ENCODE measurements around the gene RAD50.

Gene RAD50

DNA sequence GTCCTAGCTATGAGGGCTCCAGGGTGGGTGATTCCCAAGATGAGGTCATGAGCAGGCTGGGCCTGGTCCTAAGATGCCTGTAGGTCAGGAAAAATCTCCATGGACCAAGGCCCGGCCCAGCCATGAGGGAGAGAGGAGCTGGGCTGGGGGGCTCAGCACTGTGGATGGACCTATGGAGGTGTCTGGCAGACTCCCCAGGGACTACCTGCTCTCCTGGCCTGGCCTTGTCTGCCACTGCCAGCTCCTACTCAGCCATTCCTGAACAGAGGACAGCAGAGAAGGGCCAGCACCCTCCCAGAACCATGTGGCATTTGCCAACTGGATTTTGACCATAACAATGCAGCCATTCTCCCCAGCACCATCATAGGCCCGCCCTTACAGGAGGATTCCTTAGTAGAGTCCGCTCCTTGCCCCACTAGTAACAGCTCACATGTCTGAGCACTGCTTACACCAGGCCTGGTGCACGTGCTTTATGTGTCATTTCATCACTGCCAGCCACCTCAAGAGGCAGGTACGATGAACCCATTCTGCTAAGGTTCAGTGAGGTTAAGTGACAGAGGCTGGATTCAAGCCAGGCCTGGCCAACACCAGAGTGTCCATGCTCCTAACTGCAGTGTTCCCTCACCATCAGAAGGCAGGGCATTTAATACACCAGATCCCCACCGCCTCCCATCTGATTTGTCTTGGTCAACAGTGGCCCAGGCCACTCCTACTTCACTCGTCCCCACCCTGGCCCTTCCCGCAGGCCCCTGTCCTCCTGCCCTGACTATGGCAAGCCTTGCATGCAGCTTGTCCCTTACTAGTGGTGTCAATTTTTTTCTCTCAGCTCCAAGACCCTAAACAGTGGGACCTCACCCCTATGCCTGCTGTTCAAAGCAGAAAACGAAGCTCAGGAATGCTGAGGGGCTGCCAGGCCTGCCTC lies 101.9 kb downstream of the RAD50 start:
- Histone ChIP-seq H3F3A (ENCODE audit: control insufficient read depth, insufficient read depth) (no peaks in the 10 kb centered on the region), H3K4me1 (ENCODE audit: control insufficient read depth, low read length) (no peaks in the 10 kb centered on the region), H3K27me3 (ENCODE audit: control insufficient read depth, low read length) (peaks cover 5% of the 10 kb centered on the region; the same call in 1 of the 2 replicates), H3K9me2 (replicated peaks; ENCODE audit: control insufficient read depth, low read length) (no peaks in the 10 kb centered on the region), H3K4me2 (ENCODE audit: low read length) (no peak overlapping the region), H3K79me2 (ENCODE audit: control insufficient read depth, low read length) (no peaks in the 10 kb centered on the region), H3K36me3 (ENCODE audit: control insufficient read depth, low read length) (no peaks in the 10 kb centered on the region), H4K20me1 (ENCODE audit: control insufficient read depth, insufficient read depth, low read depth, low read length) (no peaks in the 10 kb centered on the region), H3K9me3 (ENCODE audit: control insufficient read depth, insufficient read depth, low read length) (no peaks in the 10 kb centered on the region), H3K27ac (ENCODE audit: low read depth, low read length) (no peak overlapping the region), H3K4me3 (ENCODE audit: low read length) (no peak overlapping the region)
- TF ChIP-seq, protein P1, sequence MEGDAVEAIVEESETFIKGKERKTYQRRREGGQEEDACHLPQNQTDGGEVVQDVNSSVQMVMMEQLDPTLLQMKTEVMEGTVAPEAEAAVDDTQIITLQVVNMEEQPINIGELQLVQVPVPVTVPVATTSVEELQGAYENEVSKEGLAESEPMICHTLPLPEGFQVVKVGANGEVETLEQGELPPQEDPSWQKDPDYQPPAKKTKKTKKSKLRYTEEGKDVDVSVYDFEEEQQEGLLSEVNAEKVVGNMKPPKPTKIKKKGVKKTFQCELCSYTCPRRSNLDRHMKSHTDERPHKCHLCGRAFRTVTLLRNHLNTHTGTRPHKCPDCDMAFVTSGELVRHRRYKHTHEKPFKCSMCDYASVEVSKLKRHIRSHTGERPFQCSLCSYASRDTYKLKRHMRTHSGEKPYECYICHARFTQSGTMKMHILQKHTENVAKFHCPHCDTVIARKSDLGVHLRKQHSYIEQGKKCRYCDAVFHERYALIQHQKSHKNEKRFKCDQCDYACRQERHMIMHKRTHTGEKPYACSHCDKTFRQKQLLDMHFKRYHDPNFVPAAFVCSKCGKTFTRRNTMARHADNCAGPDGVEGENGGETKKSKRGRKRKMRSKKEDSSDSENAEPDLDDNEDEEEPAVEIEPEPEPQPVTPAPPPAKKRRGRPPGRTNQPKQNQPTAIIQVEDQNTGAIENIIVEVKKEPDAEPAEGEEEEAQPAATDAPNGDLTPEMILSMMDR (IDR thresholded peaks at IDR 0.05; ENCODE audit: low read depth, low read length, poor library complexity, severe bottlenecking): no peak
- no peak for TF ChIP-seq EZH2phosphoT487 (IDR thresholded peaks at IDR 0.05; ENCODE audit: borderline replicate concordance, low read length)

DNA sequence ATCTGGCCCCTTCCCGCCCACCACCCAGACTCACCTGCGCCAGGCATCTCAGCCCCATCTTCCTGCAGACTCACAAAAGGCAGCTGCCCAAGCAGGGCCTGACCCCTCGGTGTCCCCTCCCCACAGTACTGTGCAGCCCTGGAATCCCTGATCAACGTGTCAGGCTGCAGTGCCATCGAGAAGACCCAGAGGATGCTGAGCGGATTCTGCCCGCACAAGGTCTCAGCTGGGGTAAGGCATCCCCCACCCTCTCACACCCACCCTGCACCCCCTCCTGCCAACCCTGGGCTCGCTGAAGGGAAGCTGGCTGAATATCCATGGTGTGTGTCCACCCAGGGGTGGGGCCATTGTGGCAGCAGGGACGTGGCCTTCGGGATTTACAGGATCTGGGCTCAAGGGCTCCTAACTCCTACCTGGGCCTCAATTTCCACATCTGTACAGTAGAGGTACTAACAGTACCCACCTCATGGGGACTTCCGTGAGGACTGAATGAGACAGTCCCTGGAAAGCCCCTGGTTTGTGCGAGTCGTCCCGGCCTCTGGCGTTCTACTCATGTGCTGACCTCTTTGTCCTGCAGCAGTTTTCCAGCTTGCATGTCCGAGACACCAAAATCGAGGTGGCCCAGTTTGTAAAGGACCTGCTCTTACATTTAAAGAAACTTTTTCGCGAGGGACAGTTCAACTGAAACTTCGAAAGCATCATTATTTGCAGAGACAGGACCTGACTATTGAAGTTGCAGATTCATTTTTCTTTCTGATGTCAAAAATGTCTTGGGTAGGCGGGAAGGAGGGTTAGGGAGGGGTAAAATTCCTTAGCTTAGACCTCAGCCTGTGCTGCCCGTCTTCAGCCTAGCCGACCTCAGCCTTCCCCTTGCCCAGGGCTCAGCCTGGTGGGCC lies 103.1 kb downstream of the RAD50 start:
- Histone ChIP-seq H3F3A (ENCODE audit: control insufficient read depth, insufficient read depth) (no peaks in the 10 kb centered on the region), H3K4me2 (ENCODE audit: low read length) (no peak overlapping the region), H3K4me3 (ENCODE audit: low read length) (no peak overlapping the region), H4K20me1 (ENCODE audit: control insufficient read depth, insufficient read depth, low read depth, low read length) (no peaks in the 10 kb centered on the region), H3K9me3 (ENCODE audit: control insufficient read depth, insufficient read depth, low read length) (no peaks in the 10 kb centered on the region), H3K79me2 (ENCODE audit: control insufficient read depth, low read length) (no peaks in the 10 kb centered on the region), H3K9me2 (replicated peaks; ENCODE audit: control insufficient read depth, low read length) (no peaks in the 10 kb centered on the region), H3K4me1 (ENCODE audit: control insufficient read depth, low read length) (no peaks in the 10 kb centered on the region), H3K27me3 (ENCODE audit: control insufficient read depth, low read length) (peaks cover 5% of the 10 kb centered on the region; the same call in 1 of the 2 replicates), H3K27ac (ENCODE audit: low read depth, low read length) (no peak overlapping the region), H3K36me3 (ENCODE audit: control insufficient read depth, low read length) (no peaks in the 10 kb centered on the region)
- TF ChIP-seq, protein P1 (IDR thresholded peaks at IDR 0.05; ENCODE audit: low read depth, low read length, poor library complexity, severe bottlenecking): no peak
- TF ChIP-seq EZH2phosphoT487 (IDR thresholded peaks at IDR 0.05; ENCODE audit: borderline replicate concordance, low read length): no peak

DNA sequence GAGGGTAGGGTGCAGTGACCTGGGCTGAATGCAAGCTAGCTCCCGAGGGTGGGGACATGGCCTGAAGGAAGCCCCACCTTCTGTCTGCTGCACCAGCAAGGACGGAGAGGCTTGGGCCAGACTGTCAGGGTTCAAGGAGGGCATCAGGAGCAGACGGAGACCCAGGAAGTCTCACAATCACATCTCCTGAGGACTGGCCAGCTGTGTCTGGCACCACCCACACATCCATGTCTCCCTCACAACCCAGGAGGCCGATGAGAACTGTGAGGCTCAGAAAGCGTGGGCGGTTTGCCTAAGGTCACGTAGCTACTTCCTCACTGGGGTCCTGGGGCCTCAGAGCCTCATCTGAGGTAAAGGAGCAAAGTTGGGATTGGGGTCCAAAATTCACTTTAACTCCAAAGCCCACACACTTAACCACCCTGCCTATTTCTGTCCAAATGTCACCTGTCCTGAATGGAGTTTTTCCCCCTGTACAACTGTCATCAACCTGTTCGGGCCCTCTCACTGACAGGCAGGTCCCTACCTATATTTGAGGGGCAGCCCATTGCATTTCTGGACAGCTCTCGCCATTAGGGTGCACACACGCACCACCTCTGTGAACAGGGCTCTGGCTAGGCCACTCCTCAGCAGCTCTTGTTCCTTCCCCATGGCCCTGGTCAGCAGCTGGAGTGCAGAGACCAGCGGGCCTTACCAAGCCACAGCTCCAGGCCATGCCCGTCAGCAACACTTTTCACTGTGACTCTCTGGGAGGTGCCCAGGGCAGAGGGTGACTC lies 104.6 kb downstream of the RAD50 start:
- no peaks in the 10 kb centered on the region for H4K20me1 ChIP-seq (ENCODE audit: control insufficient read depth, insufficient read depth, low read depth, low read length)
- H3K36me3 ChIP-seq (ENCODE audit: control insufficient read depth, low read length): no peaks in the 10 kb centered on the region
- no peak overlapping the region for H3K4me3 ChIP-seq (ENCODE audit: low read length)
- H3K9me2 ChIP-seq (replicated peaks; ENCODE audit: control insufficient read depth, low read length): no peaks in the 10 kb centered on the region
- TF ChIP-seq, protein P1 (IDR thresholded peaks at IDR 0.05; ENCODE audit: low read depth, low read length, poor library complexity, severe bottlenecking): no peak
- TF ChIP-seq EZH2phosphoT487 (IDR thresholded peaks at IDR 0.05; ENCODE audit: borderline replicate concordance, low read length): no peak
- no peaks in the 10 kb centered on the region for H3K9me3 ChIP-seq (ENCODE audit: control insufficient read depth, insufficient read depth, low read length)
- no peak overlapping the region for H3K4me2 ChIP-seq (ENCODE audit: low read length)
- H3K4me1 ChIP-seq (ENCODE audit: control insufficient read depth, low read length): no peaks in the 10 kb centered on the region
- H3K79me2 ChIP-seq (ENCODE audit: control insufficient read depth, low read length): no peaks in the 10 kb centered on the region
- no peak overlapping the region for H3K27ac ChIP-seq (ENCODE audit: low read depth, low read length)
- H3F3A ChIP-seq (ENCODE audit: control insufficient read depth, insufficient read depth): no peaks in the 10 kb centered on the region
- peaks cover 5% of the 10 kb centered on the region; the same call in 1 of the 2 replicates for H3K27me3 ChIP-seq (ENCODE audit: control insufficient read depth, low read length)

All from DOHH2 (cell line).